ENCODE data around the gene CFAP157. TPM values are rescaled to one million over a fixed set of nuclear protein-coding genes. Genes with fewer than 3 reads are reported as not detected.

Gene CFAP157
- total and polyA plus RNA-seq, 2 donors (not counting 3 experiments of a cell fraction or from before 2014, with no cell fraction given), result 0.03 TPM; not detected in 1

- Histone ChIP-seq H3K4me1 (ENCODE audit: control insufficient read depth, extremely low read depth, insufficient read depth, low read length) (peaks cover 5% of the 10 kb centered on the region), H3K27me3 (ENCODE audit: control insufficient read depth in 2 of 2, insufficient read depth in 2 of 2, low read length in 2 of 2) (no peaks in the 10 kb centered on the region), H3K9me1 (replicated peaks; ENCODE audit: control insufficient read depth, extremely low read depth, insufficient read depth, low read length) (no peaks in the 10 kb centered on the region), H3K9me3 (replicated peaks; ENCODE audit: control insufficient read depth, insufficient read depth, low read length) (no peaks in the 10 kb centered on the region), H3K36me3 (ENCODE audit: control insufficient read depth in 2 of 2, extremely low read depth in 1 of 2, insufficient read depth in 2 of 2, low read length in 2 of 2) (no peaks in the 10 kb centered on the region), H3K27ac (ENCODE audit: insufficient read depth, low read depth, low read length) (peak within 1 kb of the TSS; percentile 36), H3K4me3 (replicated peaks in 1 of 3; ENCODE audit: insufficient read depth in 1 of 3, low read depth in 1 of 3, low read length in 3 of 3) (peak within 1 kb of the TSS; percentile 67 to 88 (median 85)), H2AFZ (ENCODE audit: low read depth, low read length) (peak within 1 kb of the TSS; percentile 88), H3K9ac (replicated peaks; ENCODE audit: extremely low read depth, insufficient read depth, low read length) (peak within 1 kb of the TSS; percentile 74), H3K79me2 (ENCODE audit: control insufficient read depth, insufficient read depth, low read length) (peaks cover 5% of the 10 kb centered on the region), H3K4me2 (ENCODE audit: insufficient read depth, low read length) (peak within 1 kb of the TSS; percentile 88), H4K20me1 (replicated peaks; ENCODE audit: control insufficient read depth, extremely low read depth, insufficient read depth, low read length) (no peaks in the 10 kb centered on the region)
- TF ChIP-seq MAX (IDR thresholded peaks at IDR 0.05; ENCODE audit: insufficient read depth, insufficient read length) (no peak), JUN (IDR thresholded peaks at IDR 0.05; ENCODE audit: borderline replicate concordance, insufficient read depth, insufficient read length, low read depth) (no peak), POLR2A (IDR thresholded peaks at IDR 0.05; ENCODE audit: low read depth, low read length) (no peak), CTCF (IDR thresholded peaks at IDR 0.05; ENCODE audit: extremely low read depth in 1 of 2, insufficient read depth in 1 of 2, low read depth in 1 of 2, low read length in 2 of 2) (no peak), POLR2AphosphoS5 (IDR thresholded peaks at IDR 0.05; ENCODE audit: insufficient read depth, low read depth, low read length) (peak; percentile 52), MYC (IDR thresholded peaks at IDR 0.05; ENCODE audit: low read depth, low read length) (no peak)
- DNase-seq (ENCODE audit: low read depth, low spot score) (peak; percentile 95), FAIRE-seq (peak; percentile 97)
- ChIA-PET POLR2A (interaction anchor here (0.9 kb wide), 1 partner anchor 19 kb away, joined by 3 read pairs; the partner anchor contains the start of gene TOR2A), CTCF (interaction anchor here (0.6 to 2.5 kb wide), 7 partner anchors 9 to 154 kb away, joined by 3 to 30 read pairs (median 4); partner anchors contain the start of gene TOR2A)
- dilution Hi-C loops (cut with MboI; ENCODE audit: extremely low pct_ligation_motif_present, low sequenced_read_pairs) (no loop called here), intact Hi-C loops (cut with micrococcal nuclease) (loop anchor here (1.0 to 5.0 kb wide), 3 partner anchors 103 to 488 kb away; partner anchors contain the start of gene STXBP1)
- no TSS peak for BruUV-seq (replicated peaks)
Measured at GRCh38 chr9:127715470-127716337, 8.9 kb downstream of the CFAP157 start, which contains the start of the genes PTRH1 and TTC16. TSS of gene PTRH1 (minus strand) at chr9:127715663. CDS start at chr9:127715639, 24 bp downstream. TSS of gene TTC16 (plus strand) at chr9:127716079. CDS start at chr9:127716146, 67 bp downstream.

All from endothelial cell of umbilical vein (primary cell).